Measurements from ENCODE around the gene OXTR. TPM values are rescaled to one million over a fixed set of nuclear protein-coding genes. Genes with fewer than 3 reads are reported as not detected.

The OXTR gene
- total and polyA plus RNA-seq, 2 of the 13 experiments (the other 11 are each of a cell fraction or from before 2014, with no cell fraction given), result 0.36 to 0.95 TPM

GRCh38 chr3:8730656-8731055 is 38.8 kb downstream of the OXTR start:
- no peak for DNase-seq (ENCODE audit: low spot score)
- no peak overlapping the region for H3K9ac ChIP-seq (ENCODE audit: insufficient read depth, low read depth, low read length)
- no peak overlapping the region for H2AFZ ChIP-seq (ENCODE audit: low read length)
- in situ Hi-C loops (cut with HindIII; ENCODE audit: extremely low pct_ligation_motif_present, low pct_unique_long_range_greater_than_20kb) (no loop called here), intact Hi-C loops (cut with micrococcal nuclease; ENCODE audit: unreplicated experiment) (no loop called here)
- H3K4me1 ChIP-seq (ENCODE audit: insufficient read depth, low read length), result no peaks in the 10 kb centered on the region
- BruUV-seq (replicated peaks), result no TSS peak
- H3K27me3 ChIP-seq (ENCODE audit: control insufficient read depth in 1 of 2, insufficient read depth in 2 of 2, low read length in 2 of 2), result peaks cover 5 to 56% of the 10 kb centered on the region in 2 experiments
- no peak overlapping the region for H3K27ac ChIP-seq (ENCODE audit: extremely low read length, insufficient read depth, low read length)
- 47% methylated on average over 3 of the region's 3 CpGs for WGBS (ENCODE audit: low lambda C conversion rate)
- no peak for TF ChIP-seq ZNF33A (CRISPR knock-in tag; IDR thresholded peaks at IDR 0.05; ENCODE audit: borderline replicate concordance)
- no peak for TF ChIP-seq HNF4A (CRISPR knock-in tag; IDR thresholded peaks at IDR 0.05)
- no peak for TF ChIP-seq ZBTB4 (CRISPR knock-in tag; IDR thresholded peaks at IDR 0.05; ENCODE audit: borderline replicate concordance)
- no peak for TF ChIP-seq ZNF550 (CRISPR knock-in tag; IDR thresholded peaks at IDR 0.05; ENCODE audit: borderline replicate concordance)
- TF ChIP-seq AHDC1 (CRISPR knock-in tag; IDR thresholded peaks at IDR 0.05; ENCODE audit: borderline replicate concordance), result no peak
- TF ChIP-seq PITX1 (CRISPR knock-in tag; IDR thresholded peaks at IDR 0.05), result no peak
- H3K4me2 ChIP-seq (ENCODE audit: low read depth, low read length), result no peak overlapping the region
- no peak for ATAC-seq
- no peaks in the 10 kb centered on the region for H3K79me2 ChIP-seq (ENCODE audit: insufficient read depth, low read length)
- no peaks in the 10 kb centered on the region for H3K36me3 ChIP-seq (replicated peaks in 1 of 2; ENCODE audit: control insufficient read depth in 1 of 2, insufficient read depth in 2 of 2, low read length in 2 of 2)
- no peak for FAIRE-seq
- no peak overlapping the region for H3K4me3 ChIP-seq (replicated peaks in 1 of 3; ENCODE audit: insufficient read depth in 1 of 3, low read depth in 2 of 3, low read length in 3 of 3)
- POLR2A ChIA-PET, result no interaction called here
- no peaks in the 10 kb centered on the region for H3K9me3 ChIP-seq (ENCODE audit: low read length)
- CTCF ChIA-PET (ENCODE audit: low intra/inter-chr PET ratio, low total read pairs), result no interaction called here
- H4K20me1 ChIP-seq (ENCODE audit: insufficient read depth, low read length), result no peaks in the 10 kb centered on the region
